Liver (tissue), 3 donors: Measurements from ENCODE around the gene PPM1L.

Source experiments
- CTCF ChIP-seq: fragments of 150-350 bp; IDR thresholded peaks from 2 replicates; pipeline ENCODE4 v1.5.1; 2017; ENCODE audit warnings: improper control_type of control experiment, low read depth, low read length; ENCODE audit not compliant: missing input control
- EGR1 ChIP-seq, 2 donors: IDR thresholded peaks; 2 replicates each; pipeline ENCODE4 v1.6.1; 2016 to 2018; ENCODE audit warnings: antibody characterized with exemption in 2 of 2, low read depth in 2 of 2
- GABPA ChIP-seq, 2 donors: IDR thresholded peaks in 1 of 2; conservative IDR thresholded peaks in 1 of 2; 2 replicates each; pipeline ENCODE4 v1.6.1; 2016; ENCODE audit warnings: antibody characterized with exemption in 2 of 2, mild to moderate bottlenecking in 1 of 2, moderate library complexity in 1 of 2
- TAF1 ChIP-seq: conservative IDR thresholded peaks from 2 replicates; pipeline ENCODE4 v1.6.1; 2016; ENCODE audit warnings: antibody characterized with exemption, mild to moderate bottlenecking
- TF ChIP-seq, protein P1 (sequence below): IDR thresholded peaks from 2 replicates; pipeline ENCODE4 v1.6.1; 2016; ENCODE audit warnings: antibody characterized with exemption, mild to moderate bottlenecking
- donor health status: healthy.
- donor health status: healthy.

DNA sequence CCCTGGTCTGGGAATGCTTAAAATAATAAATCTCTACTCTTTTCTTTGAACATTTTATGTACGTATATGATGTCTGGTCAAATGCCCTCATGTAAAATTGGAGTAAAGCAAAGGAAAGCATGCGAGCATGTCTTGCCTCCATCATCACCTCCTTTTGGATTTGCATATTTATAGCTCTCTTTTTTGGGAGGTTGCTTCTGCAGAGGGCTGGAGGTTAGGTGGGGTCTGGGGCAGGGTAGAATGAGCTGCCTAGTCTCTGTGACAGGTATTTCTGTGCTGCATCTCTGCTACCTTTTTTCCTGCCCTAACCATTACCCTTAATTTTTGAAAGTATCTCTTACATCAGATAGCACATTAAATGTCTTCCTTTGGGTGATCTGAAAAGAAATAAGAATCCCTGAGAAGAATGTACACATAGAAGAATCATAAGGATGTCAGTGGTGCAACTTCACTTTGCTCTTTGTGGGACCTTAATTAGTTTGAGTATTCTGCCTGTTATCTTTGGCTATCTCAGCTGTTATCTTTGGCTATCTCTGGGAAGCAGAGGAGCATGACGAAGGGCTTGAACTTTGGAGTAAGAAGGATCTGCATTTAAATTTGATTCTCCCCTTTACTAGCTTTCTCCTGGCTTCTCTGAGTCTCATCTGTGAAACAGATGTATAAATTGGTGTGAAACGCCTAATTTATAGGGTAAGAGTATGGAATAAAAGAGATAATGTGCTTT lies 40.2 kb downstream of the PPM1L start:
- no peak for TF ChIP-seq CTCF
- no peak for TF ChIP-seq GABPA (IDR thresholded peaks at IDR 0.05 in 1 of 2, conservative IDR thresholded peaks at IDR 0.05 in 1 of 2)
- TF ChIP-seq TAF1, result no peak
- TF ChIP-seq, protein P1, sequence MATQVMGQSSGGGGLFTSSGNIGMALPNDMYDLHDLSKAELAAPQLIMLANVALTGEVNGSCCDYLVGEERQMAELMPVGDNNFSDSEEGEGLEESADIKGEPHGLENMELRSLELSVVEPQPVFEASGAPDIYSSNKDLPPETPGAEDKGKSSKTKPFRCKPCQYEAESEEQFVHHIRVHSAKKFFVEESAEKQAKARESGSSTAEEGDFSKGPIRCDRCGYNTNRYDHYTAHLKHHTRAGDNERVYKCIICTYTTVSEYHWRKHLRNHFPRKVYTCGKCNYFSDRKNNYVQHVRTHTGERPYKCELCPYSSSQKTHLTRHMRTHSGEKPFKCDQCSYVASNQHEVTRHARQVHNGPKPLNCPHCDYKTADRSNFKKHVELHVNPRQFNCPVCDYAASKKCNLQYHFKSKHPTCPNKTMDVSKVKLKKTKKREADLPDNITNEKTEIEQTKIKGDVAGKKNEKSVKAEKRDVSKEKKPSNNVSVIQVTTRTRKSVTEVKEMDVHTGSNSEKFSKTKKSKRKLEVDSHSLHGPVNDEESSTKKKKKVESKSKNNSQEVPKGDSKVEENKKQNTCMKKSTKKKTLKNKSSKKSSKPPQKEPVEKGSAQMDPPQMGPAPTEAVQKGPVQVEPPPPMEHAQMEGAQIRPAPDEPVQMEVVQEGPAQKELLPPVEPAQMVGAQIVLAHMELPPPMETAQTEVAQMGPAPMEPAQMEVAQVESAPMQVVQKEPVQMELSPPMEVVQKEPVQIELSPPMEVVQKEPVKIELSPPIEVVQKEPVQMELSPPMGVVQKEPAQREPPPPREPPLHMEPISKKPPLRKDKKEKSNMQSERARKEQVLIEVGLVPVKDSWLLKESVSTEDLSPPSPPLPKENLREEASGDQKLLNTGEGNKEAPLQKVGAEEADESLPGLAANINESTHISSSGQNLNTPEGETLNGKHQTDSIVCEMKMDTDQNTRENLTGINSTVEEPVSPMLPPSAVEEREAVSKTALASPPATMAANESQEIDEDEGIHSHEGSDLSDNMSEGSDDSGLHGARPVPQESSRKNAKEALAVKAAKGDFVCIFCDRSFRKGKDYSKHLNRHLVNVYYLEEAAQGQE, result no peak
- TF ChIP-seq EGR1 (IDR thresholded peaks at IDR 0.05; ENCODE audit: low read depth in 2 of 2), result no peak
